Measurements from ENCODE around the gene SYNRG. TPM values are rescaled to one million over a fixed set of nuclear protein-coding genes. Genes with fewer than 3 reads are reported as not detected.

The SYNRG gene
- polyA plus RNA-seq, 1 of the 3 experiments (the other 2 are of a cell fraction), result 8.9 TPM

DNA sequence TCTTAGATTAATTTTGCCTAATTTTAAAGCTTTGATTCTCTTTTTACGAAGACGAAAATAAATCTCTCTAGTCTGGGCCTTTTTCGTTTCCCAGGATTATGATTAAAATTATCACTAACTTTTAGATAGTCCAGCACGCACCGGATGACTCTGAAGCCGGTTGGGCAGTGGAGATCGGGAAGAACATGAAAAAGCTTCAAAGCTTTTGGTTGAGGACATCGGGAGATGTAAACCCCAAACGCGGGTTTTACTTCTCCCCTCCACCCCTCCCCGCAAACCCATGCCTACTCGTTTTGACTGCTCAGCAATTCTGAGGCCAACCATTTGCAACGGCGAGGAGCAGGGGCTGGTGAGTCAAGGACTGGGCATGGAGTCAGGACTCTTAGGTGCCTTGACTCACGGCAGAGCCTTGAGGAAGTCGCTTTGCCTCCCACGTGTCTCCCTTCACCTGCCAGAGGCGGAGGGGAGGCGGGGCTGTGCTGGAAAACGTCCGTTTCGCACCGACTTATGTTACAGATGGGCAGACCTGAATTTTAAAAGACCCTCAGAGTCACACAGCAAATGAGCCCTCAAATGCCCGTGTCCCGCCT lies 120.5 kb downstream of the SYNRG start:
- H3K36me3 ChIP-seq (replicated peaks in 1 of 2; ENCODE audit: control insufficient read depth in 1 of 2, insufficient read depth in 2 of 2, low read length in 1 of 2), result no peaks in the 10 kb centered on the region
- peaks cover 1% of the 10 kb centered on the region; the same call in 1 of the 2 replicates for H4K20me1 ChIP-seq (ENCODE audit: insufficient read depth)
- H3K27ac ChIP-seq (ENCODE audit: low read depth in 2 of 2, low read length in 1 of 2), result peak overlapping the region; percentile 29 to 98
- DNase-seq, result peak; percentile 44
- peak overlapping the region; percentile 82 to 83 for H3K4me3 ChIP-seq (ENCODE audit: low read depth in 2 of 2, low read length in 1 of 2)
- H3K4me2 ChIP-seq, result peak overlapping the region; percentile 99
- H3F3A ChIP-seq (replicated peaks; ENCODE audit: insufficient read depth), result peaks cover 43% of the 10 kb centered on the region
- peak overlapping the region; percentile 97 for H3K9ac ChIP-seq
- H3K4me1 ChIP-seq (ENCODE audit: control insufficient read depth in 1 of 2, insufficient read depth in 2 of 2, low read depth in 1 of 2, low read length in 1 of 2), result peaks cover 3 to 17% of the 10 kb centered on the region in 2 experiments; a peak in 2 of 4 replicates
- peaks cover 37% of the 10 kb centered on the region for H3K79me2 ChIP-seq (ENCODE audit: insufficient read depth)
- 0 out of 2 replicates have a peak overlapping the region, but pooled peaks have one; percentile 31 for H2AFZ ChIP-seq (ENCODE audit: low read depth)
- no peaks in the 10 kb centered on the region for H3K27me3 ChIP-seq (ENCODE audit: insufficient read depth)
- 8% methylated on average over 19 of the region's 25 CpGs for WGBS (ENCODE audit: low lambda C conversion rate)
- ChIA-PET CTCF (interaction anchor here (1.0 to 1.4 kb wide), 3 partner anchors 25 to 116 kb away, joined by 3 read pairs; no protein-coding TSS in a partner anchor), POLR2A (interaction anchor here (0.5 to 1.3 kb wide), 2 partner anchors 82 to 890 kb away, joined by 3 to 5 read pairs; partner anchors contain the start of genes ACACA and TADA2A)
- peak; percentile 66 for TF ChIP-seq NFIC (IDR thresholded peaks at IDR 0.05; ENCODE audit: borderline replicate concordance)
- peak; percentile 52; the same call in 1 of the 2 replicates for TF ChIP-seq MXI1 (IDR thresholded peaks at IDR 0.05; ENCODE audit: low read depth, low read length)
- no peak for TF ChIP-seq CHD2 (IDR thresholded peaks at IDR 0.05; ENCODE audit: low read length, partially characterized antibody)
- peak; percentile 88 for TF ChIP-seq FOSL2 (IDR thresholded peaks at IDR 0.05; ENCODE audit: borderline replicate concordance, low read depth)
- TF ChIP-seq GABPA (IDR thresholded peaks at IDR 0.05; ENCODE audit: low read depth), result no peak; the same call in 1 of the 2 replicates
- TF ChIP-seq, protein P1, sequence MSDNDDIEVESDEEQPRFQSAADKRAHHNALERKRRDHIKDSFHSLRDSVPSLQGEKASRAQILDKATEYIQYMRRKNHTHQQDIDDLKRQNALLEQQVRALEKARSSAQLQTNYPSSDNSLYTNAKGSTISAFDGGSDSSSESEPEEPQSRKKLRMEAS (IDR thresholded peaks at IDR 0.05; ENCODE audit: low read depth), result peak; percentile 95
- TF ChIP-seq, protein P2, sequence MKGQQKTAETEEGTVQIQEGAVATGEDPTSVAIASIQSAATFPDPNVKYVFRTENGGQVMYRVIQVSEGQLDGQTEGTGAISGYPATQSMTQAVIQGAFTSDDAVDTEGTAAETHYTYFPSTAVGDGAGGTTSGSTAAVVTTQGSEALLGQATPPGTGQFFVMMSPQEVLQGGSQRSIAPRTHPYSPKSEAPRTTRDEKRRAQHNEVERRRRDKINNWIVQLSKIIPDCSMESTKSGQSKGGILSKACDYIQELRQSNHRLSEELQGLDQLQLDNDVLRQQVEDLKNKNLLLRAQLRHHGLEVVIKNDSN (IDR thresholded peaks at IDR 0.05; ENCODE audit: borderline replicate concordance, low read depth), result peak; percentile 69
- peak; percentile 68 for TF ChIP-seq TCF12 (IDR thresholded peaks at IDR 0.05)
- peak; percentile 48; the same call in 1 of the 2 replicates for TF ChIP-seq YY1 (IDR thresholded peaks at IDR 0.05; ENCODE audit: low read depth)
- peak; percentile 50; the same call in 1 of the 2 replicates for TF ChIP-seq POLR2AphosphoS5 (IDR thresholded peaks at IDR 0.05; ENCODE audit: low read depth, low read length)
- TF ChIP-seq RAD21 (IDR thresholded peaks at IDR 0.05; ENCODE audit: low read length), result no peak
- TF ChIP-seq, protein P3, sequence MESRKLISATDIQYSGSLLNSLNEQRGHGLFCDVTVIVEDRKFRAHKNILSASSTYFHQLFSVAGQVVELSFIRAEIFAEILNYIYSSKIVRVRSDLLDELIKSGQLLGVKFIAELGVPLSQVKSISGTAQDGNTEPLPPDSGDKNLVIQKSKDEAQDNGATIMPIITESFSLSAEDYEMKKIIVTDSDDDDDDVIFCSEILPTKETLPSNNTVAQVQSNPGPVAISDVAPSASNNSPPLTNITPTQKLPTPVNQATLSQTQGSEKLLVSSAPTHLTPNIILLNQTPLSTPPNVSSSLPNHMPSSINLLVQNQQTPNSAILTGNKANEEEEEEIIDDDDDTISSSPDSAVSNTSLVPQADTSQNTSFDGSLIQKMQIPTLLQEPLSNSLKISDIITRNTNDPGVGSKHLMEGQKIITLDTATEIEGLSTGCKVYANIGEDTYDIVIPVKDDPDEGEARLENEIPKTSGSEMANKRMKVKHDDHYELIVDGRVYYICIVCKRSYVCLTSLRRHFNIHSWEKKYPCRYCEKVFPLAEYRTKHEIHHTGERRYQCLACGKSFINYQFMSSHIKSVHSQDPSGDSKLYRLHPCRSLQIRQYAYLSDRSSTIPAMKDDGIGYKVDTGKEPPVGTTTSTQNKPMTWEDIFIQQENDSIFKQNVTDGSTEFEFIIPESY (IDR thresholded peaks at IDR 0.05; ENCODE audit: borderline replicate concordance, low read depth), result no peak
- TF ChIP-seq, protein P4, sequence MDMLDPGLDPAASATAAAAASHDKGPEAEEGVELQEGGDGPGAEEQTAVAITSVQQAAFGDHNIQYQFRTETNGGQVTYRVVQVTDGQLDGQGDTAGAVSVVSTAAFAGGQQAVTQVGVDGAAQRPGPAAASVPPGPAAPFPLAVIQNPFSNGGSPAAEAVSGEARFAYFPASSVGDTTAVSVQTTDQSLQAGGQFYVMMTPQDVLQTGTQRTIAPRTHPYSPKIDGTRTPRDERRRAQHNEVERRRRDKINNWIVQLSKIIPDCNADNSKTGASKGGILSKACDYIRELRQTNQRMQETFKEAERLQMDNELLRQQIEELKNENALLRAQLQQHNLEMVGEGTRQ (IDR thresholded peaks at IDR 0.05; ENCODE audit: borderline replicate concordance, low read depth, low read length), result no peak
- TF ChIP-seq TEAD4 (IDR thresholded peaks at IDR 0.05; ENCODE audit: borderline replicate concordance, insufficient read depth), result 0 out of 2 replicates have a peak, but pooled peaks have one; percentile 5
- peak; percentile 82 for TF ChIP-seq ELF1 (IDR thresholded peaks at IDR 0.05)
- TF ChIP-seq GATA2 (CRISPR knock-in tag; IDR thresholded peaks at IDR 0.05), result no peak
- TF ChIP-seq SIN3A (IDR thresholded peaks at IDR 0.05; ENCODE audit: borderline replicate concordance, low read depth, low read length), result peak; percentile 88; the same call in 1 of the 2 replicates
- TF ChIP-seq JUND (IDR thresholded peaks at IDR 0.05), result peak; percentile 47; the same call in 1 of the 2 replicates
- no peaks in the 10 kb centered on the region for H3K9me3 ChIP-seq
- H3K9me2 ChIP-seq, result no peaks in the 10 kb centered on the region

All from SK-N-SH (cell line).